Measurements from ENCODE around the gene INF2. TPM values are rescaled to one million over a fixed set of nuclear protein-coding genes. Genes with fewer than 3 reads are reported as not detected.

The INF2 gene
- total RNA-seq, 4 donors from 2014 or later: 39.9 to 199 (median 72.4) TPM

DNA sequence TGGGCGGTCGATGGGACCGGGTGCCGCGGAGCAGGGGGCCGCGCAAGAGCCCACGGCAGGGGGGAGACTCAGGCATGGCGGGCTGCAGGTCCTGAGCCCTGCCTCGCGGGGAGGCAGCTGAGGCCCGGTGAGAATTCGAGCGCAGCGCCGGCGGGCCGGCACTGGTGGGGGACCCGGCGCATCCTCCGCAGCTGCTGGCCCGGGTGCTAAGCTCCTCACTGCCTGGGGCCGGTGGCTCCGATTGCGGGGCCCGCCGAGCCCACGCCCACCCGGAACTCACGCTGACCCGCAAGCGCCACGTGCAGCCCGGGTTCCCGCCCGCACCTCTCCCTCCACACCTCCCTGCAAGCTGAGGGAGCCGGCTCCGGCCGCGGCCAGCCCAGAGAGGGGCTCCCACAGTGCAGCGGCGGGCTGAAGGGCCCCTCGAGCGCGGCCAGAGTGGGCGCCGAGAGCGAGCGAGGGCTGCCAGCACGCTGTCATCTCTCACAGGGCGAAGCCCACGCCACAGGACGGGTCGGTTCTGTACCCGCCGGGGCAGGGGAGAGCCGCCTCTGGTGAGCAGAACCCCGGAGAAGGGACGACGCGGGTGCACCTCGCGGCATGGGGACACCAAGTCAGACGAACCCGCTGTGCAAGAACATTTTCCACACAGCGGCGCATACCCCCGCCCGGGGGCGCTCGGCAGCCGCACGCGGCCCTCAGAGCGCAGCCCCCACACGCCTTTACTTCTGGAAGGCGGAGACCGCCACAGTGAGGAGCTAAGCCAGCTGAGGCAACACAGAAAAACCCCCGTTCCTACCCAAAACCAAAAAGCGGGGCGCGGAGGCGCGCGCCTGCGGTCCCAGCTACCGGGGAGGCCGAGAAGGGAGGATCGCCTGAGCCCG is 62.4 kb downstream of the INF2 start:
- TF ChIP-seq, protein P1, sequence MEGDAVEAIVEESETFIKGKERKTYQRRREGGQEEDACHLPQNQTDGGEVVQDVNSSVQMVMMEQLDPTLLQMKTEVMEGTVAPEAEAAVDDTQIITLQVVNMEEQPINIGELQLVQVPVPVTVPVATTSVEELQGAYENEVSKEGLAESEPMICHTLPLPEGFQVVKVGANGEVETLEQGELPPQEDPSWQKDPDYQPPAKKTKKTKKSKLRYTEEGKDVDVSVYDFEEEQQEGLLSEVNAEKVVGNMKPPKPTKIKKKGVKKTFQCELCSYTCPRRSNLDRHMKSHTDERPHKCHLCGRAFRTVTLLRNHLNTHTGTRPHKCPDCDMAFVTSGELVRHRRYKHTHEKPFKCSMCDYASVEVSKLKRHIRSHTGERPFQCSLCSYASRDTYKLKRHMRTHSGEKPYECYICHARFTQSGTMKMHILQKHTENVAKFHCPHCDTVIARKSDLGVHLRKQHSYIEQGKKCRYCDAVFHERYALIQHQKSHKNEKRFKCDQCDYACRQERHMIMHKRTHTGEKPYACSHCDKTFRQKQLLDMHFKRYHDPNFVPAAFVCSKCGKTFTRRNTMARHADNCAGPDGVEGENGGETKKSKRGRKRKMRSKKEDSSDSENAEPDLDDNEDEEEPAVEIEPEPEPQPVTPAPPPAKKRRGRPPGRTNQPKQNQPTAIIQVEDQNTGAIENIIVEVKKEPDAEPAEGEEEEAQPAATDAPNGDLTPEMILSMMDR (IDR thresholded peaks at IDR 0.05; ENCODE audit: low read depth): no peak

DNA sequence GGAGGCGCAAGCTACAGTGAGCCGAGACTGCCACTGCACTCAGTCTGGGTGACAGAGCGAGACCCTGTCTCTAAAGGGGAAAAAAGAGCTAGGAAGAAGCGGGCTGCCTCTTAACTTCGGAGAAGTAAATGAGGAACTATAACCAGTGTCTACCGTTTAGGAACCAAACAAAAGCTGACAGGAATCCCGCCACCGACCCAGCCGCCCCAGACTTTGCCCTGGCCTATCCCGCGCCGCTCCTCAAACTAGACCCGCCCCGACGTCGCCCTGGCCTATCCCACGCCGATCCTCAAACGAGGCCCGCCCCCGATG is 63.0 kb downstream of the INF2 start:
- TF ChIP-seq, protein P1 (IDR thresholded peaks at IDR 0.05; ENCODE audit: low read depth): no peak

DNA sequence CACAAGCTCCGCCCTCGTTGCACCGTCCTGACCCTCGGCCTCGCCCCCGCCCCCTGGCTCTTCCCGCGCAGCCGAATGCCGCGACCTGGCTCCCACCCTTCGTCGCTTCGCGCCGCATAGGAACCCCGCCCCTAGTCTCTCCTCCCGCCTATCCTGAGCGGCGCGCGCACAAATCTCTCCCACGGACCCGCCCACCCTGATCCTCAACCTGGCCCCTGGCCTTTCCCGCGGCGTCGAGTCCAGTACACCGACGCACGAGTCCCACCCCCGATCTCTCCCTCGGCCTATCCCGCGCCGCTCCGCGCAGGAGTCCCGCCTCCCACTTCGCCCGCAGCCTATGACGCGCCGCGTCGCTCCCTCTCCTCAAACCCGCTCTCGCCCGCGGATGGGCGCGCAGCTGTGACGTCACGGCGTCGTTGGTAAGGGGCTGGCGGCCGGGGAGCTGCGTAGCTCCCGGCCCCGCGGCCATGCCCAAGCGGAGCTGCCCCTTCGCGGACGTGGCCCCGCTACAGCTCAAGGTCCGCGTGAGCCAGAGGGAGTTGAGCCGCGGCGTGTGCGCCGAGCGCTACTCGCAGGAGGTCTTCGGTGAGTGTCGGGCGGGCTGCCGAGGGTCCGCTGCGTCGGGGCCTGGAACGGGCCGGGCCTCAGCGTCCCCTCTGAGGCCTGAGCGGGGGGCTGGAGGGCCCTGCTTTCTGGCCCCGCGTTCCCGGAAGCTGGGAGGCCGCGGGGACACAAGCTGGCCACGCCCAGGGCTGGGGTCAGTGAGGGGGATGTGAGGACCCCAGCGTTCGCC is 63.5 kb downstream of the INF2 start, which contains the start of gene SIVA1:
Gene SIVA1 (plus strand): TSS at position 413 of the 793 bp plus-strand sequence. CDS start 55 bp downstream, at position 468.
- TF ChIP-seq, protein P1 (IDR thresholded peaks at IDR 0.05; ENCODE audit: low read depth): no peak

DNA sequence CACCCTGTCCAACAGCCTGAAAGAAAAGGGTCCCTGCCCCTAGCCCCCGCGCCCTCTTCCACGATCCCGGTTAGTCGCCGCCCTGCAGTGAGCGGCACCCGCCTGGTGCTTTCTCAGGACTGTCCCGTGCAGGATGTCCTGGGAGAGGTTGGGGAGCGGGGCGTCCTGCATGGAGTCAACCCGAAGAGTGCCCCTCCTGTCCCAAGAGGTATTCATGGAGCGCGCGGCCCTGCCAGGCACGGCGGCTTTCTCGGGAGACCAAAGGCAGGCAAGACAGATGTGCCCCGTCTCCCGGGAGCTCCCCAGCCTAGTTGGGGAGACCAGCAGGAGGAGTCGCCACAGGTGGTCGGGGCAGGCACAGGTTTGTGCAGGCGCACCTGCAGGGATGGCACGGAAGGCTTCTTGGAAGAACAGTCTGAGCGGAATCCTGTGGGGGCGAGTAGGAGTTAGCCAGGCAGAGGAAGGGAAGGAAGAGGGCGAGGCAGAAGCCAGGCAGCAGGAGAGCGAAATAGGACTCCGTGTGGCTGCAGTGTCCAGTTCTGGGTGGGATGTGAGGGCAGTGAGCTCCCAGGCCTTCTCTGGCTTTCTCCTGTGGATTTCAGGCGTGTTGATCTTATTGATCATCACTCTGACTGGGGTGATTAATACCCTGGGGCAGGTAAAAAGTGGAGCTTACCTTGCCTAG is 64.3 kb downstream of the INF2 start:
- TF ChIP-seq, protein P1 (IDR thresholded peaks at IDR 0.05; ENCODE audit: low read depth): no peak

DNA sequence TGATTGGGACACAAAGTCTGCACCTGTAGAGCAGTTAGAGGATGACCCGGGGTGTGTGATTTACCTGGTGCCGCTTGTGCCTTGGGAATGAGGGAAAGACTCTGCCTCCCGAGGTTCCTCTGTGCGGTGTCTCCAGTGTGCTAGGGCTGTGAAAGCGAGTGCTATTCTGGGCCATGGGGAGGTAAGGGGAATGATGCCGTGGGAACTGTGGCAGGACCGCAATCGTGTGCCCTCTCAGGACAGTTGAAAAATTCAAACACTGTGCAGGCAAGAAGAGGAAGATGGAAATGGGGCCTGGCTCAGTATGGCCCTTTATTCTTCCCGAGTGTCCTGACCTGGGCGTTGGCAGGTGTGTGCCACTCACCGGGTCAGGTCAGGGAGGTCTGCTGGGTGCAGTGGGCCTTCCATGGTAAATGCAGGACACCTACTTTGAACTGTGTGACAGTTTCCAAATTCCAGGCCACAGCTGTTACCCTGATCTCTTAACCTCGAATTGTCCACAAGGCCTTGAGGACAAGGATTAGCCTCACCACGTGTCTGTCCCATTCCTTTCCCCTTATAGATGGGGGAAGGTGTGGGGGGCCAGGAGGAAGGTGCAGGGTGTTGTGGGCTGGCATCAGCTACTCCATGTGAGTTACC is 64.9 kb downstream of the INF2 start:
- TF ChIP-seq, protein P1 (IDR thresholded peaks at IDR 0.05; ENCODE audit: low read depth): no peak

DNA sequence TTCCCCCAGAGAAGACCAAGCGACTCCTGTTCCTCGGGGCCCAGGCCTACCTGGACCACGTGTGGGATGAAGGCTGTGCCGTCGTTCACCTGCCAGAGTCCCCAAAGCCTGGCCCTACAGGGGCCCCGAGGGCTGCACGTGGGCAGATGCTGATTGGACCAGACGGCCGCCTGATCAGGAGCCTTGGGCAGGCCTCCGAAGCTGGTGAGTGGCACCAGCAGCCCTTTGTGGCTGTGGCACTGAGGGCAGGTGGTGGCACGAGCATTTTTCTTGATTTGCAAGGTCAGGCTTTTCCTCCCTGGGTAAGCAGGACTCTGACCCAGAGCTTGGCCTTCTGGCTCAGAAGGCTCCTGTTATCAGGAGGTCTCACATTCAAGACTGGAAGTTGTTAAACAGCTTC is 66.2 kb downstream of the INF2 start:
- TF ChIP-seq, protein P1 (IDR thresholded peaks at IDR 0.05; ENCODE audit: low read depth): no peak
